ENCODE results near the gene CDH8.

DNA sequence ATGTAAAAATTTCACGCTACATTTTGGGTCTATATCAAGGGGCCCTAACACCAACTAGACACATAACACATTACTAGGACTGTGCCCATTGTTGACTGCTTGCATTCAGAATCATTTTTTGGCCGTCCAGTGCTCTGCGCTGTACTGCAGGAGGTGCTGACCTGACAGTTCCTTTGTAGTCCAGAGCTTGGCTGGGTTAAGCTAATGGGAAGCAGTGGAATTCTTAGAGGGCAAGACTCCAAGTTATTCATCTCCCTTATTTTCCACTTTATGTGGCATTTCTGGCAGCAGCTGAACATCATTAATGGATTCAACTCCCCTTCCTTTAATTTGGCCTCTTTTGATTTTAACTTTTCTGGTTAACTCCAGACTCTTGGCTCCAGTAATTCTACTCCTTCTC lies 351.7 kb downstream of the CDH8 start:
- TF ChIP-seq POLR2A (IDR thresholded peaks at IDR 0.05), result no peak
- TF ChIP-seq, protein P1, sequence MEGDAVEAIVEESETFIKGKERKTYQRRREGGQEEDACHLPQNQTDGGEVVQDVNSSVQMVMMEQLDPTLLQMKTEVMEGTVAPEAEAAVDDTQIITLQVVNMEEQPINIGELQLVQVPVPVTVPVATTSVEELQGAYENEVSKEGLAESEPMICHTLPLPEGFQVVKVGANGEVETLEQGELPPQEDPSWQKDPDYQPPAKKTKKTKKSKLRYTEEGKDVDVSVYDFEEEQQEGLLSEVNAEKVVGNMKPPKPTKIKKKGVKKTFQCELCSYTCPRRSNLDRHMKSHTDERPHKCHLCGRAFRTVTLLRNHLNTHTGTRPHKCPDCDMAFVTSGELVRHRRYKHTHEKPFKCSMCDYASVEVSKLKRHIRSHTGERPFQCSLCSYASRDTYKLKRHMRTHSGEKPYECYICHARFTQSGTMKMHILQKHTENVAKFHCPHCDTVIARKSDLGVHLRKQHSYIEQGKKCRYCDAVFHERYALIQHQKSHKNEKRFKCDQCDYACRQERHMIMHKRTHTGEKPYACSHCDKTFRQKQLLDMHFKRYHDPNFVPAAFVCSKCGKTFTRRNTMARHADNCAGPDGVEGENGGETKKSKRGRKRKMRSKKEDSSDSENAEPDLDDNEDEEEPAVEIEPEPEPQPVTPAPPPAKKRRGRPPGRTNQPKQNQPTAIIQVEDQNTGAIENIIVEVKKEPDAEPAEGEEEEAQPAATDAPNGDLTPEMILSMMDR (IDR thresholded peaks at IDR 0.05), result no peak
